H4 (cell line): ENCODE data around the gene C22orf23. TPM values are rescaled to one million over a fixed set of nuclear protein-coding genes. Genes with fewer than 3 reads are reported as not detected.
A peak's percentile ranks its signal among the peaks of the same experiment; 100 is the strongest.

ENCODE experiments used
- DNase-seq: peaks from one replicate; pipeline ENCODE4 v3.0.0-alpha.2; 2015; ENCODE audit warnings: low spot score
- total RNA-seq: library from RNA; depleted of rRNA; stranded (reverse); fragments of >200 nt; shearing (Covaris generic); gene quantifications from 2 replicates; pipeline ENCODE4 v1.2.3, GENCODE V29; 2014; rRNA removed

The C22orf23 gene
- 0.41 and 1.1 TPM in 2 replicates for total RNA-seq

- DNase-seq: peak; percentile 94
These were observed at the start of gene C22orf23, which contains the start of gene POLR2F for GRCh38 chr22:37953437-37954179. TSS of gene C22orf23 (minus strand) at chr22:37953601. CDS start at chr22:37953149, 452 bp downstream. TSS of gene POLR2F (plus strand) at chr22:37953699. CDS start at chr22:37953788, 89 bp downstream.

GRCh38 chr22:37999640-38000272 is 46.4 kb upstream of the C22orf23 start:
- DNase-seq: peak; percentile 87

- no peak for DNase-seq
These were observed 45.8 kb upstream of the C22orf23 start for GRCh38 chr22:37999236-37999635.

GRCh38 chr22:37998543-37998942 is 45.1 kb upstream of the C22orf23 start:
- no peak for DNase-seq

GRCh38 chr22:37996515-37997246 is 43.3 kb upstream of the C22orf23 start:
- no peak for DNase-seq

- DNase-seq: no peak
These were observed 42.7 kb upstream of the C22orf23 start for GRCh38 chr22:37996079-37996478.

GRCh38 chr22:37995460-37995859 is 42.1 kb upstream of the C22orf23 start:
- no peak for DNase-seq

GRCh38 chr22:37994982-37995381 is 41.6 kb upstream of the C22orf23 start:
- no peak for DNase-seq

GRCh38 chr22:37994049-37994448 is 40.6 kb upstream of the C22orf23 start:
- DNase-seq: no peak

GRCh38 chr22:37991731-37992442 is 38.5 kb upstream of the C22orf23 start:
- DNase-seq: no peak

GRCh38 chr22:37990862-37991261 is 37.5 kb upstream of the C22orf23 start:
- no peak for DNase-seq

- no peak for DNase-seq
These were observed 36.9 kb upstream of the C22orf23 start for GRCh38 chr22:37990301-37990700.

GRCh38 chr22:37989146-37990045 is 36.0 kb upstream of the C22orf23 start:
- no peak for DNase-seq

- DNase-seq: no peak
These were observed 33.0 kb upstream of the C22orf23 start for GRCh38 chr22:37986371-37986770.

- no peak for DNase-seq
These were observed 32.4 kb upstream of the C22orf23 start for GRCh38 chr22:37985751-37986281.

- DNase-seq: no peak
These were observed 31.7 kb upstream of the C22orf23 start for GRCh38 chr22:37985050-37985585.

- DNase-seq: no peak
These were observed 30.7 kb upstream of the C22orf23 start, which contains the start of gene SOX10 for GRCh38 chr22:37983860-37984791. TSS of gene SOX10 (minus strand) at chr22:37984555. CDS start at chr22:37983784, 771 bp downstream.

- DNase-seq: no peak
These were observed 29.8 kb upstream of the C22orf23 start for GRCh38 chr22:37982938-37983859.
